Measurements from ENCODE around the gene PIP4K2B.
A peak's percentile ranks its signal among the peaks of the same experiment; 100 is the strongest.
"Not testable (repeated sequence)": the region's sequence is repeated elsewhere in the genome, so short reads cannot be mapped to it uniquely, and the experiment has no call there.

The PIP4K2B gene

GRCh38 chr17:38731526-38732294 is 67.6 kb downstream of the PIP4K2B start:
- Histone ChIP-seq H3K27me3 (ENCODE audit: insufficient read depth, insufficient read length) (peaks cover 12% of the 10 kb centered on the region), H3K4me3 (ENCODE audit: insufficient read length, low read depth) (no peak overlapping the region), H3K36me3 (ENCODE audit: insufficient read depth, insufficient read length, low read length) (peaks cover 50% of the 10 kb centered on the region), H3K9me3 (ENCODE audit: insufficient read depth, low read length) (no peaks in the 10 kb centered on the region), H3K4me1 (ENCODE audit: insufficient read depth, insufficient read length) (peaks cover 28% of the 10 kb centered on the region), H3K9ac (ENCODE audit: insufficient read length, low read depth) (peak overlapping the region; percentile 94)
- TF ChIP-seq SUZ12 (IDR thresholded peaks at IDR 0.05; ENCODE audit: extremely low read depth, insufficient read depth, insufficient read length) (no peak), YY1 (IDR thresholded peaks at IDR 0.05; ENCODE audit: insufficient read depth, insufficient read length) (no peak), ZNF274 (IDR thresholded peaks at IDR 0.05; ENCODE audit: low read depth, low read length) (no peak)
- DNase-seq (ENCODE audit: low read depth, low spot score) = no peak

- TF ChIP-seq ZNF274 (IDR thresholded peaks at IDR 0.05; ENCODE audit: low read depth, low read length) = no peak
- no peak for TF ChIP-seq YY1 (IDR thresholded peaks at IDR 0.05; ENCODE audit: insufficient read depth, insufficient read length)
- TF ChIP-seq SUZ12 (IDR thresholded peaks at IDR 0.05; ENCODE audit: extremely low read depth, insufficient read depth, insufficient read length) = no peak
- H3K4me1 ChIP-seq (ENCODE audit: insufficient read depth, insufficient read length) = peaks cover 32% of the 10 kb centered on the region
Observed at GRCh38 chr17:38730526-38731379, 68.6 kb downstream of the PIP4K2B start.

GRCh38 chr17:38729886-38730525 is 69.3 kb downstream of the PIP4K2B start, which contains the start of gene CISD3:
CISD3 (plus strand) TSS chr17:38730341; CDS start chr17:38730359, 18 bp downstream.
- Histone ChIP-seq H3K9me3 (ENCODE audit: insufficient read depth, low read length) (no peaks in the 10 kb centered on the region), H3K4me3 (ENCODE audit: insufficient read length, low read depth) (peak within 1 kb of the TSS; percentile 90), H3K9ac (ENCODE audit: insufficient read length, low read depth) (peak within 1 kb of the TSS; percentile 94), H3K36me3 (ENCODE audit: insufficient read depth, insufficient read length, low read length) (peaks cover 36% of the 10 kb centered on the region), H3K4me1 (ENCODE audit: insufficient read depth, insufficient read length) (peaks cover 26% of the 10 kb centered on the region), H3K27me3 (ENCODE audit: insufficient read depth, insufficient read length) (peaks cover 12% of the 10 kb centered on the region)
- peak; percentile 68 for DNase-seq (ENCODE audit: low read depth, low spot score)
- TF ChIP-seq SUZ12 (IDR thresholded peaks at IDR 0.05; ENCODE audit: extremely low read depth, insufficient read depth, insufficient read length) = no peak
- no peak for TF ChIP-seq YY1 (IDR thresholded peaks at IDR 0.05; ENCODE audit: insufficient read depth, insufficient read length)
- no peak for TF ChIP-seq ZNF274 (IDR thresholded peaks at IDR 0.05; ENCODE audit: low read depth, low read length)

More at GRCh38 chr17:38730526-38731379, 68.6 kb downstream of the PIP4K2B start:
- Histone ChIP-seq H3K9me3 (ENCODE audit: insufficient read depth, low read length) (no peaks in the 10 kb centered on the region), H3K9ac (ENCODE audit: insufficient read length, low read depth) (peak overlapping the region; percentile 94), H3K36me3 (ENCODE audit: insufficient read depth, insufficient read length, low read length) (peaks cover 44% of the 10 kb centered on the region), H3K27me3 (ENCODE audit: insufficient read depth, insufficient read length) (peaks cover 12% of the 10 kb centered on the region), H3K4me3 (ENCODE audit: insufficient read length, low read depth) (peak overlapping the region; percentile 90)
- DNase-seq (ENCODE audit: low read depth, low spot score) = no peak

GRCh38 chr17:38729368-38729885 is 69.9 kb downstream of the PIP4K2B start:
- no peak for TF ChIP-seq YY1 (IDR thresholded peaks at IDR 0.05; ENCODE audit: insufficient read depth, insufficient read length)
- no peak for TF ChIP-seq ZNF274 (IDR thresholded peaks at IDR 0.05; ENCODE audit: low read depth, low read length)
- TF ChIP-seq SUZ12 (IDR thresholded peaks at IDR 0.05; ENCODE audit: extremely low read depth, insufficient read depth, insufficient read length) = no peak
- H3K4me1 ChIP-seq (ENCODE audit: insufficient read depth, insufficient read length) = peaks cover 26% of the 10 kb centered on the region

GRCh38 chr17:38728290-38728831 is 71.0 kb downstream of the PIP4K2B start:
- no peak overlapping the region for H3K9ac ChIP-seq (ENCODE audit: insufficient read length, low read depth)
- peaks cover 22% of the 10 kb centered on the region for H3K4me1 ChIP-seq (ENCODE audit: insufficient read depth, insufficient read length)
- TF ChIP-seq SUZ12 (IDR thresholded peaks at IDR 0.05; ENCODE audit: extremely low read depth, insufficient read depth, insufficient read length) = no peak
- TF ChIP-seq YY1 (IDR thresholded peaks at IDR 0.05; ENCODE audit: insufficient read depth, insufficient read length) = no peak
- peaks cover 20% of the 10 kb centered on the region for H3K36me3 ChIP-seq (ENCODE audit: insufficient read depth, insufficient read length, low read length)
- H3K4me3 ChIP-seq (ENCODE audit: insufficient read length, low read depth) = no peak overlapping the region
- no peaks in the 10 kb centered on the region for H3K9me3 ChIP-seq (ENCODE audit: insufficient read depth, low read length)
- H3K27me3 ChIP-seq (ENCODE audit: insufficient read depth, insufficient read length) = peaks cover 12% of the 10 kb centered on the region
- DNase-seq (ENCODE audit: low read depth, low spot score) = no peak

More at GRCh38 chr17:38729368-38729885, 69.9 kb downstream of the PIP4K2B start:
- Histone ChIP-seq H3K36me3 (ENCODE audit: insufficient read depth, insufficient read length, low read length) (peaks cover 31% of the 10 kb centered on the region), H3K27me3 (ENCODE audit: insufficient read depth, insufficient read length) (peaks cover 12% of the 10 kb centered on the region), H3K9ac (ENCODE audit: insufficient read length, low read depth) (peak overlapping the region; percentile 93), H3K9me3 (ENCODE audit: insufficient read depth, low read length) (no peaks in the 10 kb centered on the region), H3K4me3 (ENCODE audit: insufficient read length, low read depth) (peak overlapping the region; percentile 49)
- DNase-seq (ENCODE audit: low read depth, low spot score) = no peak

- no peak overlapping the region for H3K4me3 ChIP-seq (ENCODE audit: insufficient read length, low read depth)
- DNase-seq (ENCODE audit: low read depth, low spot score) = no peak
- H3K9ac ChIP-seq (ENCODE audit: insufficient read length, low read depth) = no peak overlapping the region
- H3K27me3 ChIP-seq (ENCODE audit: insufficient read depth, insufficient read length) = peaks cover 12% of the 10 kb centered on the region
- peaks cover 25% of the 10 kb centered on the region for H3K4me1 ChIP-seq (ENCODE audit: insufficient read depth, insufficient read length)
- no peaks in the 10 kb centered on the region for H3K9me3 ChIP-seq (ENCODE audit: insufficient read depth, low read length)
- peaks cover 14% of the 10 kb centered on the region for H3K36me3 ChIP-seq (ENCODE audit: insufficient read depth, insufficient read length, low read length)
- no peak for TF ChIP-seq SUZ12 (IDR thresholded peaks at IDR 0.05; ENCODE audit: extremely low read depth, insufficient read depth, insufficient read length)
- TF ChIP-seq YY1 (IDR thresholded peaks at IDR 0.05; ENCODE audit: insufficient read depth, insufficient read length) = no peak
- TF ChIP-seq ZNF274 (IDR thresholded peaks at IDR 0.05; ENCODE audit: low read depth, low read length) = no peak
Observed at GRCh38 chr17:38727736-38728135, 71.6 kb downstream of the PIP4K2B start.

GRCh38 chr17:38726145-38726544 is 73.2 kb downstream of the PIP4K2B start:
- DNase-seq (ENCODE audit: low read depth, low spot score); H3K9ac ChIP-seq (ENCODE audit: insufficient read length, low read depth): not testable (repeated sequence)

More at GRCh38 chr17:38726145-38726544, 73.2 kb downstream of the PIP4K2B start:
- H3K9me3 ChIP-seq (ENCODE audit: insufficient read depth, low read length); H3K4me3 ChIP-seq (ENCODE audit: insufficient read length, low read depth); H3K36me3 ChIP-seq (ENCODE audit: insufficient read depth, insufficient read length, low read length): not testable (repeated sequence)
- H3K27me3 ChIP-seq (ENCODE audit: insufficient read depth, insufficient read length) = peaks cover 13% of the 10 kb centered on the region
- peaks cover 21% of the 10 kb centered on the region for H3K4me1 ChIP-seq (ENCODE audit: insufficient read depth, insufficient read length)
